ENCODE results near the gene CLTB.

The CLTB gene

GRCh38 chr5:176353533-176353932 is 62.8 kb downstream of the CLTB start:
- no peak for DNase-seq
- H3K9me3 ChIP-seq (ENCODE audit: severe bottlenecking), result no peaks in the 10 kb centered on the region
- no peaks in the 10 kb centered on the region for H3K27me3 ChIP-seq (ENCODE audit: insufficient read depth, low read depth, severe bottlenecking)
- TF ChIP-seq CTCF (IDR thresholded peaks at IDR 0.05; ENCODE audit: low read depth, low read length), result no peak
- peaks cover 84% of the 10 kb centered on the region for H3K36me3 ChIP-seq
- no peak overlapping the region for H3K27ac ChIP-seq
- no peak overlapping the region for H3K4me3 ChIP-seq (ENCODE audit: low read depth, low read length)

GRCh38 chr5:176352116-176352878 is 64.0 kb downstream of the CLTB start:
- no peak for TF ChIP-seq CTCF (IDR thresholded peaks at IDR 0.05; ENCODE audit: low read depth, low read length)
- H3K9me3 ChIP-seq (ENCODE audit: severe bottlenecking), result no peaks in the 10 kb centered on the region
- H3K27me3 ChIP-seq (ENCODE audit: insufficient read depth, low read depth, severe bottlenecking), result no peaks in the 10 kb centered on the region
- no peak for DNase-seq
- H3K4me3 ChIP-seq (ENCODE audit: low read depth, low read length), result no peak overlapping the region
- no peak overlapping the region for H3K27ac ChIP-seq
- peaks cover 86% of the 10 kb centered on the region for H3K36me3 ChIP-seq

GRCh38 chr5:176350416-176350815 is 65.9 kb downstream of the CLTB start:
- TF ChIP-seq CTCF (IDR thresholded peaks at IDR 0.05; ENCODE audit: low read depth, low read length), result no peak
- no peak overlapping the region for H3K4me3 ChIP-seq (ENCODE audit: low read depth, low read length)
- no peak overlapping the region for H3K27ac ChIP-seq
- H3K9me3 ChIP-seq (ENCODE audit: severe bottlenecking), result no peaks in the 10 kb centered on the region
- no peaks in the 10 kb centered on the region for H3K27me3 ChIP-seq (ENCODE audit: insufficient read depth, low read depth, severe bottlenecking)
- H3K36me3 ChIP-seq, result peaks cover 85% of the 10 kb centered on the region
- no peak for DNase-seq

GRCh38 chr5:176342766-176343458 is 73.4 kb downstream of the CLTB start:
- H3K36me3 ChIP-seq, result peaks cover 40% of the 10 kb centered on the region
- no peak for DNase-seq
- no peak overlapping the region for H3K4me3 ChIP-seq (ENCODE audit: low read depth, low read length)
- no peaks in the 10 kb centered on the region for H3K9me3 ChIP-seq (ENCODE audit: severe bottlenecking)
- no peaks in the 10 kb centered on the region for H3K27me3 ChIP-seq (ENCODE audit: insufficient read depth, low read depth, severe bottlenecking)
- no peak for TF ChIP-seq CTCF (IDR thresholded peaks at IDR 0.05; ENCODE audit: low read depth, low read length)
- H3K27ac ChIP-seq, result no peak overlapping the region

All from WERI-Rb-1 (cell line).